GM12892 (cell line): ENCODE results near the gene CPNE7.

Experiments
- DNase-seq: peaks from one replicate; pipeline ENCODE4 v3.0.0; 2011; ENCODE audit not compliant: insufficient read length
- FAIRE-seq: peaks from 2 replicates; lab custom pipeline; 2011; peaks lifted over from hg19 to GRCh38; lab: Jason Lieb, UNC
- POLR2A ChIP-seq: IDR thresholded peaks from 2 replicates; pipeline ENCODE4 v1.6.1; 2011; ENCODE audit warnings: low read depth, low read length, control low read depth
- POLR2AphosphoS5 ChIP-seq: IDR thresholded peaks from 2 replicates; pipeline ENCODE4 v1.6.1; 2011; ENCODE audit warnings: low read depth, low read length, control low read depth
- TAF1 ChIP-seq: IDR thresholded peaks from 2 replicates; pipeline ENCODE4 v1.6.1; 2011; ENCODE audit warnings: low read depth, mild to moderate bottlenecking, control low read depth, low read length, borderline replicate concordance

CPNE7 gene

DNA sequence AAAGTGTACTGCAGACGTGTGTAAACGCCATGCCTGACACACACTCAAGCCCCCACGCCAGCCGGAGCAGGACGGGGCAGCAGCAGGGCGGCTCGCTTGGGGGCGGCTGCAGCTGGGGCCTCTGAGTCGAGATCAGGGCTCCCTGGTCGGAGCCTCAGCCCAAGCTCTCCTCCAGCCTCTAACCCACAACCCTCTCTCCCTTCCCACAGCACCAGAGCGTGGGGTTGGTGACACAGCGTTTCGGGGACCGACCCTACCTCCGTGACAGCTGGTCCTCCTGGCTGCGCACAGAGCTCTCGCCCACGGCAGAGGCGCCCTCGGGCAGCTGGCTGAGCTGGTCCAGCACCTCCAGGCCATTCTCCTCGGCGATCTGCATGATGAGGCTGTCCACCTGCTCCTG is 70.7 kb downstream of the CPNE7 start:
- no peak for FAIRE-seq
- TF ChIP-seq TAF1 = no peak
- TF ChIP-seq POLR2AphosphoS5 = no peak
- TF ChIP-seq POLR2A = no peak

More for the DNA sequence above, 70.7 kb downstream of the CPNE7 start:
- no peak for DNase-seq
